GM23248 (cell line): ENCODE results near the gene MMP14.

Experiments
- EZH2 ChIP-seq: fragments of 200-600 bp; sonication (generic); IDR thresholded peaks from 2 replicates; pipeline ENCODE4 v1.6.1; 2018; ENCODE audit warnings: antibody characterized with exemption, mild to moderate bottlenecking; ENCODE audit not compliant: insufficient read depth, poor library complexity, severe bottlenecking
- EZH2phosphoT487 ChIP-seq: fragments of 200-600 bp; sonication (generic); IDR thresholded peaks from 2 replicates; pipeline ENCODE4 v1.6.1; 2018; ENCODE audit warnings: antibody characterized with exemption, moderate library complexity, mild to moderate bottlenecking, low read depth; ENCODE audit not compliant: insufficient read depth

DNA sequence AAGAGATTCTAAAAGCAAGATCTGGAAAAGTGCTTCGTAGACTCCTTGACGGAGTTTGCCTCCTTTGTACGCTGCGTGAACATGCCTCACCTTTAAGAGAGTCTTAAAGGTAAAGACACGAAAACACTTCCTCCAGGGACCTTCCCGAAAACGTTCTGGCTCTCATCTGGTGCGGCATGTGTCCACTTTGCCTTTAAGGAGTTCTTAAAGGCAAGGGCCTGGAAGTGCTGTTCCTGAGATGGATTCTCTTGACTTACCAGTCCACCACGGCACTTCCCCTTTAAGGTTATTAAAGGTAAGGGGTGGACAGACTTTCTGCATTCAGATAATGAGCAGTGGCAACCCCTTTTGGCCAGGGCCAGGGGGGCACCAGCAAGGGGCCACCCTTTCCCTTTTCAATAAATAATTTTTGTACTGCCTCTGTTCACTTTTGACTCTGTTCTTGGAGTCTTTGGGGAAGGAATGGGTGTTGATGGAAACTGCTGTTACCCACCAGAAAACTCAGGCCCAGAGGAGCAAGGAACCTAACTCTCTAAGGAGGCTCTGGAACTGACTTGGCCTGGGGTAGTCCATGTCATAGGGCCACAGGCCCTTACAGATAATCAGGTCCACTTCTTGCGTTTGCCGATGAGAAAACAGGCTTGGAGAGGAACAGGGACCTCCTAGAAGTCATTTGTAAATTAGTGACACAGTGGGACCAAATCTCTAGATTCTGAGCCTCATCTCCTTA is 51.0 kb downstream of the MMP14 start:
- TF ChIP-seq EZH2phosphoT487, result no peak
- TF ChIP-seq EZH2, result no peak
